ENCODE measurements around the gene EHF. TPM values are rescaled to one million over a fixed set of nuclear protein-coding genes. Genes with fewer than 3 reads are reported as not detected.
"Not testable (repeated sequence)": the region's sequence is repeated elsewhere in the genome, so short reads cannot be mapped to it uniquely, and the experiment has no call there.

The EHF gene
- total and polyA plus RNA-seq, 10 donors = 0.02 to 1.8 (median 0.40) TPM; not detected in 2

- no peaks in the 10 kb centered on the region for H3K9me3 ChIP-seq
- H3K27ac ChIP-seq = no peak overlapping the region
- no peak for TF ChIP-seq POLR2AphosphoS5 (IDR thresholded peaks at IDR 0.05)
- H3K4me1 ChIP-seq = no peaks in the 10 kb centered on the region
- no peaks in the 10 kb centered on the region for H3K27me3 ChIP-seq (replicated peaks in 1 of 7)
- H3K36me3 ChIP-seq = no peaks in the 10 kb centered on the region
- WGBS, 5 donors = 79 to 92% (median 89%) methylated on average over 5 of the region's 5 CpGs
- H3K4me3 ChIP-seq = no peak overlapping the region
- no peak for DNase-seq
- intact Hi-C loops (cut with DNase I; ENCODE audit: low total_unique reads) = no loop called here
These were observed 60.2 kb downstream of the EHF start for GRCh38 chr11:34680918-34681586.

- Histone ChIP-seq H3K36me3 (no peaks in the 10 kb centered on the region), H3K9me3 (no peaks in the 10 kb centered on the region), H3K27me3 (replicated peaks in 1 of 7) (no peaks in the 10 kb centered on the region), H3K4me1 (no peaks in the 10 kb centered on the region), H3K4me3 (no peak overlapping the region), H3K27ac (no peak overlapping the region)
- intact Hi-C loops (cut with DNase I; ENCODE audit: low total_unique reads) = no loop called here
- no peak for DNase-seq
- 68 to 88% (median 73%) methylated on average over 2 of the region's 2 CpGs for WGBS, 5 donors
- TF ChIP-seq POLR2AphosphoS5 (IDR thresholded peaks at IDR 0.05) (no peak), POLR2A (IDR thresholded peaks at IDR 0.05) (no peak), CTCF (IDR thresholded peaks at IDR 0.05 in 8 of 11, conservative IDR thresholded peaks at IDR 0.05 in 3 of 11) (no peak)
These were observed 61.9 kb downstream of the EHF start for GRCh38 chr11:34682825-34683224.

GRCh38 chr11:34683396-34683795, 62.5 kb downstream of the EHF start:
- TF ChIP-seq CTCF (IDR thresholded peaks at IDR 0.05 in 8 of 11, conservative IDR thresholded peaks at IDR 0.05 in 3 of 11) (no peak), POLR2AphosphoS5 (IDR thresholded peaks at IDR 0.05) (no peak), POLR2A (IDR thresholded peaks at IDR 0.05) (no peak)
- H3K36me3 ChIP-seq = no peaks in the 10 kb centered on the region
- H3K9me3 ChIP-seq = no peaks in the 10 kb centered on the region
- no peaks in the 10 kb centered on the region for H3K4me1 ChIP-seq
- no peak overlapping the region for H3K27ac ChIP-seq
- no peaks in the 10 kb centered on the region for H3K27me3 ChIP-seq (replicated peaks in 1 of 7)
- DNase-seq = no peak
- intact Hi-C loops (cut with DNase I; ENCODE audit: low total_unique reads) = no loop called here
- WGBS, 5 donors = 82 to 89% (median 85%) methylated on average over 1 of the region's 1 CpG
- H3K4me3 ChIP-seq = no peak overlapping the region

GRCh38 chr11:34685864-34686263, 65.0 kb downstream of the EHF start:
- TF ChIP-seq POLR2A (IDR thresholded peaks at IDR 0.05) (no peak), CTCF (IDR thresholded peaks at IDR 0.05 in 8 of 11, conservative IDR thresholded peaks at IDR 0.05 in 3 of 11) (no peak), POLR2AphosphoS5 (IDR thresholded peaks at IDR 0.05) (no peak)
- H3K27me3 ChIP-seq (replicated peaks in 1 of 7) = no peaks in the 10 kb centered on the region
- no peaks in the 10 kb centered on the region for H3K36me3 ChIP-seq
- no peak overlapping the region for H3K27ac ChIP-seq
- no peak overlapping the region for H3K4me3 ChIP-seq
- intact Hi-C loops (cut with DNase I; ENCODE audit: low total_unique reads) = no loop called here
- H3K4me1 ChIP-seq = no peaks in the 10 kb centered on the region
- H3K9me3 ChIP-seq = no peaks in the 10 kb centered on the region
- 94 to 100% (median 96%) methylated on average over 2 of the region's 2 CpGs for WGBS, 5 donors
- DNase-seq = no peak

- H3K9me3 ChIP-seq; H3K27me3 ChIP-seq (replicated peaks in 1 of 7); H3K4me3 ChIP-seq; intact Hi-C loops (cut with DNase I; ENCODE audit: low total_unique reads); H3K27ac ChIP-seq; DNase-seq; H3K4me1 ChIP-seq; H3K36me3 ChIP-seq: not testable (repeated sequence)
- 82 to 93% (median 87%) methylated on average over 22 to 24 of the region's 26 CpGs for WGBS, 5 donors
These were observed 71.4 kb downstream of the EHF start for GRCh38 chr11:34692299-34692698.

Data from spleen (tissue), 11 donors.